Neural cell (in vitro differentiated cells): ENCODE data around the gene TROAP.

Experiments
- CTCF ChIP-seq: fragments of 450-650 bp; IDR thresholded peaks from 2 replicates; pipeline ENCODE4 v1.5.1; 2014; ENCODE audit warnings: antibody characterized with exemption, mild to moderate bottlenecking, moderate library complexity; ENCODE audit not compliant: poor library complexity, severe bottlenecking
- EP300 ChIP-seq: fragments of 450-650 bp; conservative IDR thresholded peaks from 2 replicates; pipeline ENCODE4 v1.6.1; 2014; ENCODE audit warnings: antibody characterized with exemption, mild to moderate bottlenecking, moderate library complexity; ENCODE audit not compliant: poor library complexity, severe bottlenecking
- EZH2 ChIP-seq: fragments of 200-600, 300-800 bp; shearing (Covaris generic), sonication (generic); IDR thresholded peaks from 2 replicates; pipeline ENCODE4 v1.6.1; 2014; ENCODE audit warnings: antibody characterized with exemption, low read length, borderline replicate concordance, mild to moderate bottlenecking; ENCODE audit not compliant: insufficient read depth, poor library complexity, severe bottlenecking
- MXI1 ChIP-seq: fragments of 450-650 bp; conservative IDR thresholded peaks from 2 replicates; pipeline ENCODE4 v1.6.1; 2014; ENCODE audit warnings: antibody characterized with exemption, mild to moderate bottlenecking; ENCODE audit not compliant: poor library complexity, severe bottlenecking
- POLR2AphosphoS5 ChIP-seq: IDR thresholded peaks from 2 replicates; pipeline ENCODE4 v1.6.1; 2012
- RAD21 ChIP-seq: fragments of 450-650 bp; conservative IDR thresholded peaks from 2 replicates; pipeline ENCODE4 v1.6.1; 2014; ENCODE audit warnings: antibody characterized with exemption, mild to moderate bottlenecking, moderate library complexity
- REST ChIP-seq: IDR thresholded peaks from 2 replicates; pipeline ENCODE4 v1.6.1; 2012; ENCODE audit warnings: borderline replicate concordance
- SMC3 ChIP-seq: fragments of 450-650 bp; conservative IDR thresholded peaks from 2 replicates; pipeline ENCODE4 v1.6.1; 2014; ENCODE audit warnings: antibody characterized with exemption, mild to moderate bottlenecking, moderate library complexity; ENCODE audit not compliant: poor library complexity
- TAF1 ChIP-seq: IDR thresholded peaks from 2 replicates; pipeline ENCODE4 v1.6.1; 2012; ENCODE audit warnings: low read depth

- TF ChIP-seq EZH2, result no peak
- TF ChIP-seq EP300, result no peak
- TF ChIP-seq TAF1, result no peak
- no peak for TF ChIP-seq RAD21
- TF ChIP-seq CTCF, result no peak
- no peak for TF ChIP-seq REST
- no peak for TF ChIP-seq POLR2AphosphoS5
- TF ChIP-seq MXI1, result no peak
- no peak for TF ChIP-seq SMC3
Measured at GRCh38 chr12:49305762-49306510, 17.1 kb upstream of the TROAP start.
